Stimulated activated CD4-positive, alpha-beta T cell treated with anti-CD3 and anti-CD28 coated beads, Interleukin-15, amount 100 ng/mL, for 24 hours (primary cell): ENCODE measurements around the gene GNB1L.

Experiments
- DNase-seq: peaks from one replicate; pipeline ENCODE4 v3.0.0-alpha.2; 2020

GNB1L gene

DNA sequence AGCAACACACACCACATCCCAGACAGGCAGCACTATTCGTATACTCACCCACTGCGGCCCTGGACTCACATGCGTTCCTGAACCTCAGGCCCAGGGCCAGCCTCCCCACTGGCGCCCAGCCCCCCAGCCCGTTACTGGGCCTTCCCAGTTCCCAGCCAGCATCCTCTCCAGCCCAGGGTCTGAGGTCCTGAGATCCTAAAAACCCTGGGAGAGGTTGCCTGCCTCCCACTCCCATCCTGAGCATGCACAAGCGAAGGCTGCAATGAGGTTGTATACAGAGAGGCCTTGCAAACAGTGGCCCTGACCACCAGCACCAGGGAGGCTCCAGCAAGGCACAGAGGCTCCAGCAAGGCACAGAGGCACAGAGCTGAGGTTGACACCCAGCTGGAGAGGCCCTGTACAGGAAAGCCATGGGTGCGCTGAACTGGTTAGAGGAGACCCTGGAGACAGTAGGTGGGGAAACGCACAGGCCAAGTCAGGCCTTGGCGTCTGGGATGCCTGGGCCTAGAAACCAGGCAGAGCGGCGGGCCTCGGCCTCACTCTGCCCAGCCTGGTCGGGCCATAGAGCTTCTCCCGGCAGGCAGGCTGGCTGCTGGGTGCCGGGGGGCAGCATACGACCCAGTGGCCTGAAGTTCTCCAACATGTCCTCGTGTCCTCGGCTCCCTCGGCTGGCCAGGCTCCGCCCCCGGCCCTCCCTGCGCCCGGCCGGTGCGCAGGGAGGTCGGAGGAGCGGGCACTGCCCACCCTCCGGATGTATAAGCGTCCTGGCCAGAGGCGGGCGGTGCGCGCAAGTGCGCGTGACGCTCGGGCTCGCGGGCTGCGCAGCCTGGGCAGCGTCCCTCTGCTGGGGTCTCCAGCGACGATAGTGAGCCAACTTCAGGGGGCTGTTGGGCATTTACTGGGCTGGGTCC lies 96.4 kb downstream of the GNB1L start:
- DNase-seq: no peak

DNA sequence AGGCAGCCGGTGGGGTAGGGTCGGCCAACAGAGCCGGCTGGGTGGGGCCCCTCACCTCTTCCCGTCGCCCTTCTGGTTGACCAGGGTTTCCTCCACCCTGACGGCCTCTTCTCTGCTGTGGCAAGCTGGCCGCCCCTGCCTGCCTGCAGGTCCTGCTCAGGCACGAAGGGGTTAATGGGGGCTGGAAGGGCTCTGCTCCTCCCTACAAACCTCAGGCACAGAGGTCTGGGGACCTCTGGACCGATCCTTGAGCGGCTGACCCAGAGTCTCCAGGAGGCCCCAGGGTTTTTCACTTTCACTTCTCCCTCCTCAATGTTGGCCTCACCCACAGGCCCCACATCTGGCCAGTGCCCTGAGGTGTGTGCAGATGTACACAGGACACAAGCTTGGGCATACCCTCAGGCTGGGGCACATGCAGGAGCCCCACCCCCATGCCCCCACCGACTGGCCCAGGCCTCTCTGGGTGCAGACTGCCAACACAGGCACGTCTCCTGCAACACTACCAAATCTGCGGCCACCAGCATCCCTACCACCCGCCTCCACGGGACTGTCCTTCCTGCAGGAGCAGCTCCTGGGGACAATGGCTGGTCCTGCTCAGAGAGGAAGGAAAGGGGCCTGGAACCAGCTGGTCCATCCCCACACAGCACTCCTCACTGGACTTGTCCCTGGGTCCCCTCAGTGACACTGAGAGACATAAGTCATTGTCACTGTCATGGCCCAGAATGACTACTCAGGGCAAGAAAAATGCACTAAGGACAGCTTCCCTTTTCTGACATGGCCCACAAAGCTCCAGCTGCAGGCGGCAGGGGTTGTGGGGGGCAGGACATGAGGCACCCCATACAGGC lies 97.3 kb downstream of the GNB1L start:
- no peak for DNase-seq

DNA sequence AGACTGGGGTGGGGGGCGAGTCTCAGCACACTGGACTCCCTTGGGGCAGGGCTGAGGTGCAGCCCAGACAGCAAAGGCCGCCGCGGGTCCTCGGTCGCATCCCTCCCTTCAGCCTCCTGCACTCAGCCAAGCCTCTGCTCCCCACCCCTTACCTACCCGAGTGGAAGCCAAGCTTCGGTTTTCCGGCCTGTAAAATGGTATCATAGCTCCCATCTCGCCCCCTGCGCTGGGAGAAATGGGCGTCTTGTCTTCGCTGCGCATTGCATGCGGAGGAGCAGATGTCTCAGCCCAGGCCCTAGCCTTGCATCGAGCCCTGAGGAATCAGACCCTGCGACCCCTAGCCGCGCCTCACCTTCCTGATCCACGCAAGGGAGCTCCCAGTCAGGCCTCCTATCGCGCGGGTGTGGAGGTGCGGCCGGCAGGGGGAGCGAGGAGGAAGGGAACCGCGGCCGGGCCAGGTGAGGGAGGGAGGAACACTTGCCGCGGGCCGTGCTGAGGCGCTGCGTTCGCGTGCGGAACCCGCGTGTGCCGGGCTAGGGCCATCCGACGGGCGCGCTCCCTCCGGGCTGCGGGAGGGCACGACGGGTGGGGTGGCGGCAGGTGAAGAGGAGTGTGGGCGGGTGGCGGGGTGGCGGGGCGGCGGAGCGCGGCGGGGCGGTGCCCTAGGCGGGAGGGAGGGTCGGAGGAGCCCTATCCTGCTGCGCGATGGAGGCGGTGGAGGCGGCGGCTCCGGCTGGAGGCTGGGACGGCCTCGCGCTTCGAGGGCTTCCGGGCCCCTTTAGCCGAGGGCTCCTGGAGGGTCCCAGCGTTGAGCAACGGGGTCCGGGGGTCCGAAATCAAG lies 98.2 kb downstream of the GNB1L start:
- DNase-seq: peak; percentile 76

DNA sequence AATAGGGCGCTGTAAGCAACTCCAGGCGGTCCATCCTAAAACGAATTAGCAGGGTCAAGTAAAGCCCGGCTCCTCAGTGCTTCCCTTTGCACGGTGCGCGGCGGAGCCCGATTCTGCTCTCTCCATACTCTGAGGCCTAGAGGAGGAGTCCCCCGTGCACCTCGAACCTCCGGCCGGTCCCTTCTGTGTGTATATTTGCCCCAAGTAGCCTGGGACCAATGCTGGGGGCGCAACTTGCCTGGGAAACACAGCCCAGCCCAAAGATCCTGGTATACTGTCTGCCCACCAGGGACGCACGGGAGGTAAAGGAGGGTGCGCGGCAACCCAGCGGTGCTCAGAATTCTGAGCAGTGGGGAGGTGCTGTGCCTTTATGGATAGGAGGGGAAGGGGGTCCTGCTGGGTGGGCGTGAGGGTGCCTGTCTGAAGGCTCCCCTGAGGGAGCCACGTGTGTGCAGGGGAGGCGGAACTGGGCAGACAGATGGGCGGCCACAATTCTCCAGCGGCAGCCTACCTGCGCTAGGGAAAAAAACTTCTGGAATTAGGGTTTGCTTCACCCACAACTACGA lies 98.9 kb downstream of the GNB1L start:
- DNase-seq: no peak

DNA sequence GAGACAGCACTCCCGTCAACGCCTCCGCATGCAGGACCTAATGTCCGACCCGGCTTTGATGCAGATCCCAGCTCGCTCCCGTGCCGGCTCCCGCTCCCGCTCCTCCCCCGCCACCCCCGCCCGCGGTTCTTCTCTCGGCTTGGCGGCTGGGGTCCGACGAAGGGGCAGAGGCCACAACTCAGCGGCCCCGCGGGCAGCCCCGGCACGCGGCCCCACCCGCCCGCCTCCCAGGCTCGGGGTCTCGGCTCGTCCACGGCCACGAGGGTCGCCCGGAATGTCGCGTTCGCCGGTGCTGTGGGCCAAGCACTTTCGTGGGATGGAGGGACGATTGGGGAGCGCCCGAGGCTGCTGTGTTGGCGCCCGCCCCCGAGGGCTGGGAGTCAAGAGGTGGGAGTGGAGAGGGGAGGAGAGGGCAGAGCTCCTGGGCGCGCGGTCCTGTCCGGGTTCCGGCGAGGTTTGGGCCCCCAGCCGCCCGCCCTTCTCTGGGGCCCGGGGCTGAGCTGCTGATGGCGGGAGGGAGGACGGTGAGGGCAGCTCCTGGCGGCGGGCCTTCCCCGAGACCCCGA lies 99.4 kb downstream of the GNB1L start:
- DNase-seq: no peak

DNA sequence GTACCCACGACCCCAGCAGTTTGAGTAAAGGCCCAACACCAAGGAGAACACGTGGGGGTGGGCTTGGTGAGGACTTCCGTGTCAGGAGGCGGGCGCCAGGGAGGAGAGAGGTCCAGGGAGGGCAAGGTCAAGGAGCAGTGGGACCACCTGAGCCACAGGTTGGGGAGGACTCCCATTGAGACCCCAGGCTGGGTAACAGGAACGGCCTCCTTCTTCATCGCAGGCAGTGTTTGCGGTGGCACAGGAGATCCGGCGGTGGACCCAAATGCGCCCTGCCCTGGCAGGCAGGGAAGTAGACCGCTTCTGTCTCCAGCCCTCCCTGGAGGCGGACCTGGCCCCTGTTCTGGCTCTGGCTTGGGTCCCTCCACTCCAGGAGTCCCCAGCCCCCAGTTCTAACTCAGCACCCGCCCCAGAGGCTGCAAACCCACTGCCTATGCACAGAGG lies 100.0 kb downstream of the GNB1L start:
- no peak for DNase-seq

DNA sequence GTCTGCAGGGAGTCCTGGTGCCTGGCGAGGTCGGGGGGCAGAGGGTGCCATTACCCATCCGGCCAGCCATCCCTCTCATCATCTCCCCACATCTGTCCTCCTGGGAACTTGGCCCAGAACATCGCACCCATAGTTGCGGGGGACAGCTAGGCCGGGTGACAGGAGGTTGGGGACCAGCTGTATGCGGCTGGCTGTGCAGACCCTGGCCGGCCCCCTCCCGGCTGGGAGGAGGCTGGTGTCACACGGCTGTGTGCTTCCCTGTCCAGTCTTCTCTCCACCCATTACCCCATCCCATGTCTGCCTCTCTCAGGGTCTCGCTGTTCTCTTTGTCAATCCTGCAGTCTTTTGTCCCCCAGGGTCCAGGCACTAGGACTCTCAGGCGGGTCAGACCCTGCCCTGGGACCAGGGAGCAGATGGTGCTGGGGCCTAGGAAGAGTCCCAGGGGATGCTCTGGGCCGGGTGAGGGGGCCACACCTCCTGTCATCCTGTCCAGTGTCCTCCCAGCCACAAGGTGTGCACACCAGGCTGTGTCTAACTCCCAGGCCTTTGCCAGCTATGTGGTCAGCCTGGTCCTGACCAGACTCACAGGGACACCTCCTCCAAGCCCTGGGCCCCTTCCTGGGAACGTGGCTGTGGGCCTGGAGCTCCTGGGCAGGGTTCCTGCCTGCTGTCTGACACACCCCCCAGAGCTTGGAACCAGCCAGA lies 100.5 kb downstream of the GNB1L start:
- DNase-seq: no peak

DNA sequence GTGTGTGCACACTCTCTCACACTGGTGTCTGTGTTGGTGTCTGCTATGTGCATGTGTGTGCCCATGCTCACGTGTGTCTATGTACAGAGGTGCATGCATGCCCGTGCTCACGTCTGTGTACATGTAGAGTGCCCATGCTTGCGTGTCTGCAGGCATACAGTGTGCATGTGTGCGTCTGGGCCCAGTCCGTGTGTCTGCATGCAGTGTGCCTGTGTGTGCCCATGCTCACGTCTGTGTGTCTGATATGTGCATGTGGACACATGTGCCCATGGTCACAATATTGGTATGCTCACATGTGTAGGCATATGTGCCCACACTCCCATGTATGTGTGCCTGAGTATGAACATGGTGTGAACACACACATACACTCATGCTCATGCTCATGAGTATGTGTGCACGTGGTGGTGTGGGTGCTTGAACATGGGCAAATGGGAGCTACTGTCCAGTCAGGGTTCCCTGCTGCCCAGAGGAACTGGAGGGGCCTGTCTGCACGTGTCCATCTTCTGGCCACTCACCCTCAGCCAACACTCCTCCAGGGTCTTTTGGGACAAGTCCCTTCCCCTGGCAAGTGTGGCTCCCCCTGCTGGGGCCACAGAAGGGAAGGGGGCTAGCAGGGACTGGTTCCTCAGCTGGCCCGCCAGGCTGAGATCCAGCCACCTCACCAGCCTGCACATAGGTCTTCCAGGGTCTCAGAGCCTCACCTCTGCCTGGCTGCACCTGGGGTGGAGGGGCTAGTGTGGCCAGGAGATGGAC lies 101.4 kb downstream of the GNB1L start:
- no peak for DNase-seq

DNA sequence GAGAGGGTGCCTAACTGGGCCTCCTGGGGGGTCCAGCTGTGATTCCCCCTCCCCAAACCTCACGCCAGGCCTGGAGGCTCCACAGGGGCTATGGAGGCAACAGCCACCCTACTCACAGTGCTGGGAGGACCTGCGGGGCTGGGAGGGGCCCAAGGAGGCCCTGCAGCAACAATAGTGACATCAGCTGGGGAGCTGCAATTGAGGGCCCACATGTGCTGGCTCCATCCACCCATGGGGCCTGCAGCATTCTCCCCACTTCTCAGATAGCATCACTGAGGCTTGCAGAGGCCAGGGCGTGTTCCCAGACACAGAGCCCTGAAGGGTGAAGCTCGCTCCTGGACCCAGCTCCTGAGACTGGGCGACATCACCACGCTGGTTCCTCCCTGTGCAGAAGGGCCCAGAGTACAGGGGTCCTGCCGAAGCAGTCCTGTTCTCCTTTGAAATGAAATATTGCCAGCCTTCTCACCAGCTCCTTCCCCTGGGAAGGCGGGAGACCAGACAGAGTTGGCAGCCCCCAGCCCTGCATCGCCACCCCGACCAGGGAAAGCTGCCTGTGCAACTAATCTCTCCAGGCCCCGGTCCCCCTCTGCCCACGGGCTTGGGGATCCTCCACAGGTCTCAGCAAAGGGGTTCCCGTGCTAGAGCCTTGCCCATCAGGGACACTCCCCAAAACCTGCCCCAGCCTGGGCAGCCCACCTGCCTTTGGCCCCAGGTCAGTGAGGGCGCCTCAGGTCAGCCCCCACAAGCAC lies 103.0 kb downstream of the GNB1L start:
- no peak for DNase-seq

DNA sequence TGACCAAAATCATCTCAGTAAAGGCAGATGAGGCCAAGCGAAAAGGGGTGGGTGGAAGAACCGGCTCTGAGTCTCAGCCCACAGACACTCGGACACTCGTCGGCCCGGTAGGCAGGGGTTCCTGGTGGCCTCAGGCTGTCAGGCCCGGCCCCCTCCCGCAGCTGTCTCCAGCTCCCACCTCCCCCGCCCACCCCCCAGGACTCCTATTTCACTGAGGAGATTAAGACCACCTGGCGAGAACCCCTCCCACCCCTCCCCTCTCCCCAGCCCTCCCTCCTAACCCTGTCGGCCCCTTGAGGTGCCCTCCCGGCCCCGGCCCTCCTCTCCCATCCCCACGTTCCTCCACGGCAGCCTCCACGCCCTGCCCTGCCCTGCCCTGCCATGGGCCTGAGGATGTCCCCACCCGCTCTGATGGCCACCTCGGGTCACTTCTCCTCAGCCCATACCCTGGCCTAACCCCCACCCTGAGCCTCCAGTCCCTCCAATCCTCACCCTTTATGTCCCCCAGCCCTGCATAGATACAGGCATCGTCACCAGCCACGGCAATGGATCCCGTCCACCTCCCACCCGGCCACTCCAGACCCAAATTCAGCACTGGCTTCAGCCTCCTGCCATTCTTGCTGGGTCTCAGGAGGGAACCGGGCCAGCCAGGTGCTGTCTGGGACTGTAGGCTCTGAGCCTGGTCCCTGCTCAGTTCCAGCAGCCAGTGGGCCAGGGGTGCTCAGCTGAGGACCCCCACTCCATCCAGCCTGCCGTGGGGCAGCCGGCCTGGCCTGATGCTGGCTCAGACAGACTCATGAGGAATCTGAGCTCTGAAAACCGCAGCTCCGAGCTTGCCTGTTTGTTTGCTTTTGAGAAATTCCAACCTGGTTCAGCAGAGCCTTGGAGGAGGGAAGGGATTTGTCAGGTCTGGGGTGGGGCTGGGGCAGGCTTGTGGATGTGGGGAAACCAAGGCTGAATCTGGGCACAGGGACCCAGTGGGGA lies 103.9 kb downstream of the GNB1L start:
- DNase-seq: no peak

DNA sequence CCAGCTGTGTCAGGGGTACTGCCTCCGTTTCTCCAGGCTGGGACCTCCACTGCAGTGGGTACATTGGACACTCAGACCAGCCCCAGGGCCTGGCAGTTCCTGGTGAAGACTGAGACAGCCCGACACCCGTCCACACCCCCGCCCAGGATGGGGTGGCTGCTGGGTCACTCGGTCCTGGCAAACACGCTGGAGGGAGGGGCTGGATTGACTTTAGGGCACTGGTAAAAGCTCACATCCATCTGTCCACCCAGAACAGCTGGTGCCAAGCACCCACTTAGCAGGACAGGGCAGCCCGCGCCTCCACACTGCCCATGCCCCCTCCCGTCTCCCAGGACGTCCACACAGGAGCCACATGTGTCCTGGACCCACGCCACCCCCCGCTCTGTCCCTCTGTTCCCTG lies 104.8 kb downstream of the GNB1L start:
- no peak for DNase-seq

DNA sequence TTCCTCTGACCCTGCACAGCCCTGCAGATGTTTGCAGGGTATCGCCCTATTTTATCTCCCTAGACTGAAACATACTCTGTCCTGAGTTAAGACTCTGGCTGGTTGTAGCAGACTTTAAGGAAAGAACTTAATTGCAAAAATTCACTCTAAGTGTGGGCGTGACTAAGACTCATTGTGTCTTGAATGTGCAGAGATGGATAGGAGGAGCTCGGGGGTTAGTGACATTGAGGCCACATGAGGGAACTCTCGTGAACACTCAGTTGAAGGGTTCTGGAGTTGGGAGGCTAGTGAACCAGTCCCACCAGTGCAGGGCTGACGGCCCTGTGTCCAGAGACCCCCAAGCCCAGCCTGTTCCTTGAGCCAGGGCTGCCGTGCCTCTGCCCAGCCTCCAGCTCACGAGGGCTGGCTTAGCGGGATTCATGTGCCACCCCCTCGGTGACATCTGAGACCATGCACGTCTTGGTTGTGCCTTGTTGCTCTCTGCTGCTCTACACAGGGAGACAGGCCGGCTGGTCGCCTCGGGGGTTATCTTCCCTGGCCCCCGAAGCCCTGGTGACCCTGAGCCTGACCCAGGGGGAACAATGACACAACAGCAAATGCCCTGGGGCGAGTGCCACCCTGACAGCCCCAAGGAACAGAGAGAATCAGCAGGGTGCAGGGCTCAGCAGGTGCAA lies 105.5 kb downstream of the GNB1L start:
- no peak for DNase-seq

DNA sequence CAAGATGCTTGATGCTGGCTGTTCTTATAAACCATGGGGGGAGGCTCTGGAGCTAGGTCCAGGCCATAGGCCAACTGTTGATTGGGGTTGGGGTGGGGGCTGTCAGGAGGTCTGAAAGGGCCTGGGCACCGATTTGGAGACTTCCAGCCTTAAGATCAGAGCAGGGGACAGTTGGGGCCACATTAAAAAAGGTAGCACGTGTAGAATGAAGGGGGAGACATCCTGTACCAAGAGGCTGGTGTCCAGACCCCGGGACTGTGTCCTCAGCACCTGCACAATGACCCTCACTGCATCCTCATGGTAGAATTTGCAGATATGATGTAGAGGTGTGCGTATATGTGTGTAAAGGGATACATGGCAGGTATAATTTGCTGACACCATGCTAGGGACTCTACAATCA lies 106.5 kb downstream of the GNB1L start:
- DNase-seq: no peak

DNA sequence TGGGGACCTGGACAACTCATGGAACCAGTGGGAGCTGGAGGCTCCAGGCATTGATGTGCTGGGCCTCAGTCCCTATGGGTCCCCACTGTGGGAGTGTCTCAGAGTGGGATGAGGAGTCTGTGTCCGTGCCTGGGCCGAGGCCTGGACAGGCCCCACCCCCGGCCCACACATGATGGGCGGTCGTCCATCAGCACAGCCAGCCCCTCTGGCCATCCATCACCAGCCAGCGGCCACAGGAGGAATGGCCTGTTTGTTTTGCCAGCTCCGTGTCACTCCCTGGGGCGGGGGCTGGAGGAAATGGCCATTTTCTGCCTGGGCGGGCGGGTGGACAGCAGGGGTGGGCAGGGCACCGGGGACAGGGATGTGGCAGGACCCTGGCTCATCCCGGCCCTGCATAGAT lies 107.1 kb downstream of the GNB1L start:
- DNase-seq: no peak

DNA sequence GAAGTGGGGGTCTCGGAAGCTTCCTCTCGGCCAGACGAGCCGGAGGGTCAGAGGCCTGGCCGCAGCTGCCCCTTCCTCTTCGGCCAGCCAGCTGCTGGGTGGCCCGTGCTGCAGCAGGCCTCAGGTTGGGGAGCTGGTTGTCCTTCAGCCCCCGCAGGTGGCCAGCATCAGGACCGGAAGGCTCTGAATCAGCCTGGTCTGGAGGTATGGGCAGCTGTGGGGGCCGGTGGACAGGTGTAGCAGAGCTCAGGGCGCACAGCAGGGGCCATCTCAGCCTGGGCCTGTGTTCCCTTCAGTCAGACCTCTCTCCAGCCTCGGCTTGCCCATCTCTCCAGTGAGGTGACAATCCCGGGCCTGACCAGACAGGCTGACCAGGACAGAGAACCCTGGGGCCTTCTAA lies 107.9 kb downstream of the GNB1L start:
- no peak for DNase-seq

DNA sequence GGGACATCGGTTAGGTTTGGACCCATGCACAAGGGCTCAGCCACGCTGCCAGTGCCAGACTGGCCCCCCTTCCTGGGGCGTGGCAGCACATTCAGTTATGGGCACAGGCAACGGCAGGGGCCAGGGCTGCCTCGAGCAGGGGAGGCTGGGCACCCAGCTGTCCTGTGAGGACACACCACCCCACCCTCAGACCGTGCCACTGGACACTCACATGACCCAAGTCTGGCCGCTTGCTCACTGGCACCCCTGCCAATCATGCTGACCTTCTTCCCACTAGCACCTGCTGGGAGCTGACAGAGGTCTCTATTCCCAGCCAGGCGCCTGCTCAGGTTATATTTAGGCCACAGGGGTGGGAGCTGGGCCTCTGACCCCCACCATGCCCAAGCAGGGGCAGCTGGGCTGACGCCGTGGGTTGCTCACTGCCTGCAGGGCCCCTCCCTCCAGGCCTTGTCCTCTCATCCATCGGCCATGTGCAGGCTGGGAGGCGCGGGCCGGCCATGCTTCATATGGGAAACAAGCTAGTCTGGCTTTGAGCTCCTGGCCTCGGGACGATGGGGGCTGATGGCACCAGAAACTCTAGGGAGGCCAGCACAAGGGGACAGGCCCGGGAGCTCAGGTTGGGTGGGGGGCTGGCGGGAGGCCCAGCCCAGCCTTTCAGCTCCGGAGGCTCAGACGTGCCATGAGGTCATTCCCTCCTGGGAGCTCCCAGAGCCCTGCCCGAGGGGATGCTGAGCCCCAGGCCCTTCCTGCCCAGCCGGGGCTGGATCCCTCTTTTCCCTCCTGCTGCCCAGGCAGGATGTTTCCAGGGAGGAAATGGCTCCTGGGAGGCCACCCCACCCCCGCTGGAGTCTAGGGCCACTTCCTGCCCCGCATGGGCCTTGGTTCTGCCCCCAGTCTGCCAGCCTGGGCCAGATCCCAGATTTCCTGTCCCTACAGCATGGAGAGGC lies 109.2 kb downstream of the GNB1L start:
- DNase-seq: no peak
